Right lobe of liver (tissue), 6 donors: ENCODE measurements around the gene LMBR1. TPM values are rescaled to one million over a fixed set of nuclear protein-coding genes. Genes with fewer than 3 reads are reported as not detected.

Source experiments
- ATAC-seq, 4 donors: fragments of 200-7000 bp; cut with Tn5 transposase; one replicate each; pipeline ENCODE4 v1.9.1; 2020; ENCODE audit warnings: mild to moderate bottlenecking in 4 of 4, moderate library complexity in 4 of 4
- DNase-seq, 3 donors: peaks; one replicate each; pipeline ENCODE4 v3.0.0-alpha.2; 2020
- H3K27ac ChIP-seq, 3 donors: fragments of 200-600 bp; one replicate each; pipeline ENCODE4 v1.8.0; 2022
- H3K27me3 ChIP-seq, 2 donors: fragments of 200-600 bp; one replicate each; pipeline ENCODE4 v1.8.0; 2022
- H3K36me3 ChIP-seq, 4 donors: fragments of 200-600 bp; sonication (generic) in 1 of 4; one replicate each; pipeline versions ENCODE4 v1.5.1 to v1.8.0; 2017 to 2022; ENCODE audit warnings: control low read depth in 1 of 4
- H3K4me1 ChIP-seq, 4 donors: fragments of 200-600 bp; sonication (generic) in 1 of 4; one replicate each; pipeline versions ENCODE4 v1.5.1 to v1.8.0; 2017 to 2022; ENCODE audit warnings: control low read depth in 1 of 4
- H3K4me3 ChIP-seq, 3 donors: fragments of 200-600 bp; one replicate each; pipeline ENCODE4 v1.8.0; 2022
- H3K9me3 ChIP-seq, 4 donors: fragments of 200-600 bp; sonication (generic) in 1 of 4; one replicate each; pipeline versions ENCODE4 v1.5.1 to v1.8.0; 2017 to 2022; ENCODE audit warnings: control low read depth in 1 of 4
- CTCF ChIP-seq, 4 donors: fragments of 200-600 bp in 3 of 4; fragments of 450-650 bp in 1 of 4; IDR thresholded peaks; one replicate each; pipeline versions ENCODE4 v1.5.1 to v1.8.0; 2016 to 2022; ENCODE audit warnings: antibody characterized with exemption in 4 of 4, mild to moderate bottlenecking in 2 of 4
- POLR2A ChIP-seq: fragments of 450-650 bp; IDR thresholded peaks from one replicate; pipeline ENCODE4 v1.6.1; 2017; ENCODE audit warnings: antibody characterized with exemption, mild to moderate bottlenecking
- WGBS: methylation state at CpG from one replicate; pipeline ENCODE4 v1.1.6; 2018; ENCODE audit warnings: low coverage, low lambda C conversion rate; ENCODE audit not compliant: insufficient coverage; ENCODE audit errors: missing lambda C conversion rate; 5-methylcytosine and 5-hydroxymethylcytosine counted together
- intact Hi-C, 2 donors: fragments of 100-400 bp; cut with DNase I; formaldehyde crosslinking; loops; one replicate each; pipeline versions ENCODE4 v1.11.2 to v1.14.1; 2022
- total RNA-seq, 6 experiments: library from RNA; depleted of rRNA in 2 of 6; stranded (reverse); fragments of >200 nt in 2 of 6; fragmentation: NEBNext Ultra II Directional in 3 of 6; extraction: Animal tissue kit (Norgen Biotek cat#: 25700) in 3 of 6; gene quantifications; one replicate each; pipeline versions ENCODE4 v1.1.0 to v1.2.4, GENCODE V29; 2016 to 2023
- donor health status: DM: no; HTN: yes; CAD: no.
- donor health status: DM: no; HTN: no; CAD: no.
- donor health status: DM: no; HTN: no; CAD: no.
- donor health status: DM: no; HTN: yes; CAD: no.
- donor health status: DM: no; HTN: yes; CAD: no.

LMBR1 gene
- total RNA-seq, 6 experiments from 2014 or later, result 25.1 to 34.5 (median 31.7) TPM

- Histone ChIP-seq H3K4me3 (no peak overlapping the region), H3K27me3 (no peaks in the 10 kb centered on the region), H3K36me3 (no peaks in the 10 kb centered on the region), H3K27ac (no peak overlapping the region), H3K9me3 (no peaks in the 10 kb centered on the region), H3K4me1 (peaks cover 0 to 5% (median 0%) of the 10 kb centered on the region in 4 donors)
- intact Hi-C loops, result no loop called here
- WGBS, result 92% methylated on average over 3 of the region's 3 CpGs
- ATAC-seq (no peak), DNase-seq (no peak)
- TF ChIP-seq CTCF (IDR thresholded peaks at IDR 0.05) (no peak), POLR2A (no peak)
Observed at GRCh38 chr7:156778201-156778600, 114.8 kb downstream of the LMBR1 start.

- no peak overlapping the region for H3K4me3 ChIP-seq
- ATAC-seq (no peak), DNase-seq (no peak)
- no peaks in the 10 kb centered on the region for H3K9me3 ChIP-seq
- intact Hi-C loops, result no loop called here
- H3K27ac ChIP-seq, result no peak overlapping the region
- no peaks in the 10 kb centered on the region for H3K36me3 ChIP-seq
- TF ChIP-seq CTCF (IDR thresholded peaks at IDR 0.05), result no peak
- no peak for TF ChIP-seq POLR2A
- H3K27me3 ChIP-seq, result no peaks in the 10 kb centered on the region
- H3K4me1 ChIP-seq, result peaks cover 0 to 5% (median 0%) of the 10 kb centered on the region in 4 donors
- WGBS, result 92% methylated on average over 5 of the region's 5 CpGs
Observed at GRCh38 chr7:156777364-156778069, 115.5 kb downstream of the LMBR1 start.

- intact Hi-C loops, result no loop called here
- H3K4me3 ChIP-seq, result no peak overlapping the region
- no peak for TF ChIP-seq CTCF (IDR thresholded peaks at IDR 0.05)
- no peak for TF ChIP-seq POLR2A
- H3K4me1 ChIP-seq, result peaks cover 0 to 5% (median 0%) of the 10 kb centered on the region in 4 donors
- no peaks in the 10 kb centered on the region for H3K9me3 ChIP-seq
- no peaks in the 10 kb centered on the region for H3K27me3 ChIP-seq
- ATAC-seq (peak; percentile 87 to 97 (median 90)), DNase-seq (peak in 1 of 3 donors; percentile 61)
- H3K27ac ChIP-seq, result no peak overlapping the region
- no peaks in the 10 kb centered on the region for H3K36me3 ChIP-seq
- WGBS, result 36% methylated on average over 2 of the region's 2 CpGs
Observed at GRCh38 chr7:156776527-156776926, 116.5 kb downstream of the LMBR1 start.

- TF ChIP-seq POLR2A, result no peak
- no peak for TF ChIP-seq CTCF (IDR thresholded peaks at IDR 0.05)
- Histone ChIP-seq H3K9me3 (no peaks in the 10 kb centered on the region), H3K4me1 (peaks cover 0 to 5% (median 0%) of the 10 kb centered on the region in 4 donors), H3K36me3 (no peaks in the 10 kb centered on the region), H3K27me3 (no peaks in the 10 kb centered on the region), H3K27ac (no peak overlapping the region), H3K4me3 (no peak overlapping the region)
- DNase-seq, result no peak
- intact Hi-C loops, result no loop called here
- no peak for ATAC-seq
- 92% methylated on average over 1 of the region's 1 CpG for WGBS
Observed at GRCh38 chr7:156773966-156774365, 119.0 kb downstream of the LMBR1 start.
